Measurements from ENCODE around the gene TREH. TPM values are rescaled to one million over a fixed set of nuclear protein-coding genes. Genes with fewer than 3 reads are reported as not detected.
A peak's percentile ranks its signal among the peaks of the same experiment; 100 is the strongest.

Gene TREH
- total and polyA plus RNA-seq, 2 of the 8 experiments (the other 6 are each of a cell fraction or from before 2014, with no cell fraction given), result 0.03 TPM; not detected in 1

- Histone ChIP-seq H3K79me1 (ENCODE audit: low read depth, low read length) (no peaks in the 10 kb centered on the region), H3K79me2 (ENCODE audit: control insufficient read depth in 1 of 2, insufficient read depth in 2 of 2, low read length in 2 of 2) (no peaks in the 10 kb centered on the region), H3K4ac (replicated peaks; ENCODE audit: insufficient read length, low read depth, low read length) (no peak overlapping the region), H3K9me3 (ENCODE audit: insufficient read depth in 2 of 2, low read depth in 1 of 2, low read length in 1 of 2) (no peaks in the 10 kb centered on the region), H2AK5ac (ENCODE audit: low read depth, low read length) (no peak overlapping the region), H4K8ac (ENCODE audit: extremely low read depth, insufficient read depth, low read length) (no peak overlapping the region), H3K27me3 (replicated peaks in 1 of 4; ENCODE audit: control insufficient read depth in 3 of 4, extremely low read depth in 1 of 4, insufficient read depth in 3 of 4, low read length in 3 of 4) (no peaks in the 10 kb centered on the region), H3K14ac (ENCODE audit: insufficient read length) (no peak overlapping the region), H3K27ac (ENCODE audit: low read depth, low read length) (no peak overlapping the region), H2BK20ac (ENCODE audit: low read length) (peak overlapping the region; percentile 67; the same call in 1 of the 2 replicates), H3K4me3 (ENCODE audit: extremely low read depth in 1 of 4, insufficient read depth in 2 of 4, low read depth in 3 of 4, low read length in 4 of 4) (no peak overlapping the region), H3K36me3 (ENCODE audit: control insufficient read depth in 2 of 4, insufficient read depth in 4 of 4, low read length in 3 of 4) (peaks cover 0 to under 1% (median under 1%) of the 10 kb centered on the region in 4 experiments; a peak in 4 of 8 replicates), H2BK5ac (ENCODE audit: low read depth, low read length) (no peak overlapping the region), H3K4me2 (ENCODE audit: insufficient read depth in 1 of 2, low read depth in 2 of 2, low read length in 2 of 2) (no peak overlapping the region), H2BK15ac (ENCODE audit: low read length) (peak overlapping the region; percentile 72), H2AFZ (ENCODE audit: low read length) (no peak overlapping the region), H3K9ac (replicated peaks in 1 of 4; ENCODE audit: extremely low read depth in 1 of 4, low read depth in 3 of 4, low read length in 3 of 4) (no peak overlapping the region), H3K18ac (ENCODE audit: extremely low read depth, low read length) (no peak overlapping the region), H3K56ac (replicated peaks; ENCODE audit: insufficient read length, low read depth, low read length) (no peak overlapping the region), H3K23ac (ENCODE audit: insufficient read length) (no peak overlapping the region), H2BK120ac (replicated peaks; ENCODE audit: low read depth, low read length) (no peak overlapping the region), H4K5ac (ENCODE audit: insufficient read length, low read depth, low read length) (no peak overlapping the region), H2BK12ac (ENCODE audit: low read depth, low read length) (peak overlapping the region; percentile 39; the same call in 1 of the 2 replicates), H4K20me1 (replicated peaks in 1 of 2; ENCODE audit: control insufficient read depth in 1 of 2, insufficient read depth in 2 of 2, low read length in 2 of 2) (peaks cover 2 to 6% of the 10 kb centered on the region in 2 experiments), H3K4me1 (replicated peaks in 1 of 4; ENCODE audit: control insufficient read depth in 3 of 4, insufficient read depth in 4 of 4, low read length in 3 of 4) (peaks cover 0 to 27% (median 22%) of the 10 kb centered on the region in 4 experiments; a peak in 6 of 7 replicates), H3K23me2 (ENCODE audit: low read depth, low read length) (no peaks in the 10 kb centered on the region; the same call in 1 of the 2 replicates), H4K91ac (replicated peaks; ENCODE audit: insufficient read length, low read length) (no peak overlapping the region)
- ChIA-PET CTCF (ENCODE audit: partially characterized antibody) (interaction anchor here (1.7 to 8.5 kb wide), 12 partner anchors 9 to 312 kb away, joined by 5 to 89 read pairs (median 28); partner anchors contain the start of genes PHLDB1 and UPK2), POLR2A (ENCODE audit: partially characterized antibody) (interaction anchor here (0.9 to 16.1 kb wide), 8 partner anchors 10 to 268 kb away, joined by 3 to 271 read pairs (median 3); partner anchors contain the start of gene TREH)
- no peak for DNase-seq (ENCODE audit: low read depth in 1 of 2, low spot score in 2 of 2)
- WGBS, 2 experiments (ENCODE audit: extremely low coverage in 1 of 2, insufficient coverage in 1 of 2, insufficient read length in 1 of 2, insufficient replicate concordance in 2 of 2, low coverage in 1 of 2, low lambda C conversion rate in 2 of 2, missing lambda C conversion rate in 1 of 2), result 90% methylated on average over 18 of the region's 19 CpGs; no CpG with 5 or more reads in 1 of the 2 experiments
- no peak for FAIRE-seq
- TF ChIP-seq GABPA (IDR thresholded peaks at IDR 0.05; ENCODE audit: borderline replicate concordance, insufficient read depth, low read length), result no peak
- no peak for TF ChIP-seq BACH1 (IDR thresholded peaks at IDR 0.05; ENCODE audit: low read length)
- no peak for TF ChIP-seq TCF12 (IDR thresholded peaks at IDR 0.05; ENCODE audit: low read depth, low read length)
- TF ChIP-seq, protein P1, sequence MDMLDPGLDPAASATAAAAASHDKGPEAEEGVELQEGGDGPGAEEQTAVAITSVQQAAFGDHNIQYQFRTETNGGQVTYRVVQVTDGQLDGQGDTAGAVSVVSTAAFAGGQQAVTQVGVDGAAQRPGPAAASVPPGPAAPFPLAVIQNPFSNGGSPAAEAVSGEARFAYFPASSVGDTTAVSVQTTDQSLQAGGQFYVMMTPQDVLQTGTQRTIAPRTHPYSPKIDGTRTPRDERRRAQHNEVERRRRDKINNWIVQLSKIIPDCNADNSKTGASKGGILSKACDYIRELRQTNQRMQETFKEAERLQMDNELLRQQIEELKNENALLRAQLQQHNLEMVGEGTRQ (IDR thresholded peaks at IDR 0.05; ENCODE audit: low read length), result no peak
Measured at GRCh38 chr11:118661425-118662301, 17.8 kb downstream of the TREH start.
